C4-2B (cell line): ENCODE results near the gene DNPH1.

Source experiments
- ZFX ChIP-seq: fragments of 450-650 bp; IDR thresholded peaks from 2 replicates; pipeline ENCODE4 v1.6.1; 2017
- TF ChIP-seq, protein P1 (sequence below): fragments of 450-650 bp; conservative IDR thresholded peaks from 2 replicates; pipeline ENCODE4 v1.5.1; 2017; ENCODE audit warnings: mild to moderate bottlenecking

DNA sequence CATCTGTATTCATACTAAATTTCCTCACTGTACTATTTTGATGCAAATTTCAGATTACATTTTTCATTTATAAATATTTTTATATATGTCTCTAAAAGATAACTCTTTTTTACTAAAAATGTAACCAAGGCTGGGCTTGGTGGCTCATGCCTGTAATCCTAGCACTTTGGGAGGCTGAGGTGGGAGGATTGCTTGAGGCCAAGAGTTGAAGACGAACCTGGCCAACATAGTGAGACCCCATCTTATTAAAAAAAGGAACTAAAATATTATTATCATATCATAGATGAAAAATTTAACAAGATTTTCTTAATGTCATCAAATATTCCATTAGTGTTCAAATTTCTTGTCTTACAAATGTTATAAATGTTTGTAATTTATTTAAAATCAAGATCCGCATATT, 6.6 kb upstream of the DNPH1 start:
- TF ChIP-seq, protein P1, sequence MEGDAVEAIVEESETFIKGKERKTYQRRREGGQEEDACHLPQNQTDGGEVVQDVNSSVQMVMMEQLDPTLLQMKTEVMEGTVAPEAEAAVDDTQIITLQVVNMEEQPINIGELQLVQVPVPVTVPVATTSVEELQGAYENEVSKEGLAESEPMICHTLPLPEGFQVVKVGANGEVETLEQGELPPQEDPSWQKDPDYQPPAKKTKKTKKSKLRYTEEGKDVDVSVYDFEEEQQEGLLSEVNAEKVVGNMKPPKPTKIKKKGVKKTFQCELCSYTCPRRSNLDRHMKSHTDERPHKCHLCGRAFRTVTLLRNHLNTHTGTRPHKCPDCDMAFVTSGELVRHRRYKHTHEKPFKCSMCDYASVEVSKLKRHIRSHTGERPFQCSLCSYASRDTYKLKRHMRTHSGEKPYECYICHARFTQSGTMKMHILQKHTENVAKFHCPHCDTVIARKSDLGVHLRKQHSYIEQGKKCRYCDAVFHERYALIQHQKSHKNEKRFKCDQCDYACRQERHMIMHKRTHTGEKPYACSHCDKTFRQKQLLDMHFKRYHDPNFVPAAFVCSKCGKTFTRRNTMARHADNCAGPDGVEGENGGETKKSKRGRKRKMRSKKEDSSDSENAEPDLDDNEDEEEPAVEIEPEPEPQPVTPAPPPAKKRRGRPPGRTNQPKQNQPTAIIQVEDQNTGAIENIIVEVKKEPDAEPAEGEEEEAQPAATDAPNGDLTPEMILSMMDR: no peak
- no peak for TF ChIP-seq ZFX
